Measurements from ENCODE around the gene HTRA3. TPM values are rescaled to one million over a fixed set of nuclear protein-coding genes. Genes with fewer than 3 reads are reported as not detected.

Gene HTRA3
- total and polyA plus RNA-seq, 2 of the 8 experiments (the other 6 are each of a cell fraction or from before 2014, with no cell fraction given), result 3.2 to 5.8 TPM

DNA sequence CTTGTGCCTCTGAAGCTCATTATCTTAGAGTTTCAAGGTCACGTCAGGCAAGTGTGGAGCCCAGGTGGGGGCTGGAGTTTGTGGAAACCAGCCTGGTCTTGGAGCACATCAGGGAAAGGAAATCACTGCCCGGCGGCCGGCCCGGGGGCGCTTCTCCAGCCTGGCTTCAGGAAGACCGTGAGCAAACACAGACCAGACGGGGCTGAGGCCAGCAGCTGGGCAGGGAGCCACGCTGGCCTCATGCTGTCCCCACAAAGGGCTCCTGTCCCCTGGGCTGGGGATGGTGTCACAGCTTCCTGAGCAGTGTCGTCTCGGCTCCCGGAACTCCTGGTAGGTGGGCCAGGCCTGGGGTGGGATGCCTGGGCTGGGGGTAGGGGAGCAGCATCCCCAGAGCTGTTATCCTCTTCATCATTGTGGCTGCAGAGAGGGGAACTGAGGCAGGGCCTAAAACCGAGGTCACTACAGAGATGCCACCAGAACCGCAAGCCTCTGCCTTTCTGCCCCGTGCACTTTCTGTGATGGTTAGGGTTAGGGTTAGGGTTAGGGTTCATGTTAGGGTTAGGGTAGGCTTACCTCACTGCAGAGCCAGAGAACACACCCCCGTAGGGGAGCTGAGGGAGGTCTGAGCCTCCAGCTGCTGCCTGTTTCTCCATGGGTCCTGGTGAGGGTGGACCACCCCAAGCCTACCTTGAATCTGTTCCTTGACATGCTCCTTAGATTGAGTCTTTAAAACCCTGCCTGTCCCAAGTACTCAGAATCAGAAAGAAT, 77.5 kb downstream of the HTRA3 start:
- Histone ChIP-seq H3K18ac (ENCODE audit: extremely low read depth, low read length) (no peak overlapping the region), H4K20me1 (replicated peaks in 1 of 2; ENCODE audit: control insufficient read depth in 1 of 2, insufficient read depth in 2 of 2, low read length in 2 of 2) (no peaks in the 10 kb centered on the region), H2BK5ac (ENCODE audit: low read depth, low read length) (no peak overlapping the region), H3K27ac (ENCODE audit: low read depth, low read length) (no peak overlapping the region), H4K91ac (replicated peaks; ENCODE audit: insufficient read length, low read length) (no peak overlapping the region), H3K27me3 (replicated peaks in 1 of 4; ENCODE audit: control insufficient read depth in 3 of 4, extremely low read depth in 1 of 4, insufficient read depth in 3 of 4, low read length in 3 of 4) (no peaks in the 10 kb centered on the region), H3K23ac (ENCODE audit: insufficient read length) (no peak overlapping the region), H3K79me2 (ENCODE audit: control insufficient read depth in 1 of 2, insufficient read depth in 2 of 2, low read length in 2 of 2) (no peaks in the 10 kb centered on the region), H2BK120ac (replicated peaks; ENCODE audit: low read depth, low read length) (no peak overlapping the region), H3K23me2 (ENCODE audit: low read depth, low read length) (peaks cover 1% of the 10 kb centered on the region; the same call in 1 of the 2 replicates), H3K14ac (ENCODE audit: insufficient read length) (no peak overlapping the region), H3K4me3 (ENCODE audit: extremely low read depth in 1 of 4, insufficient read depth in 2 of 4, low read depth in 3 of 4, low read length in 4 of 4) (no peak overlapping the region), H2BK20ac (ENCODE audit: low read length) (no peak overlapping the region), H3K56ac (replicated peaks; ENCODE audit: insufficient read length, low read depth, low read length) (no peak overlapping the region), H4K8ac (ENCODE audit: extremely low read depth, insufficient read depth, low read length) (no peak overlapping the region; the same call in 1 of the 2 replicates), H3K79me1 (ENCODE audit: low read depth, low read length) (no peaks in the 10 kb centered on the region), H4K5ac (ENCODE audit: insufficient read length, low read depth, low read length) (no peak overlapping the region), H3K4me2 (ENCODE audit: insufficient read depth in 1 of 2, low read depth in 2 of 2, low read length in 2 of 2) (no peak overlapping the region), H3K9me3 (ENCODE audit: insufficient read depth in 2 of 2, low read depth in 1 of 2, low read length in 1 of 2) (no peaks in the 10 kb centered on the region), H2BK15ac (ENCODE audit: low read length) (no peak overlapping the region), H3K36me3 (ENCODE audit: control insufficient read depth in 2 of 4, insufficient read depth in 4 of 4, low read length in 3 of 4) (no peaks in the 10 kb centered on the region), H3K4me1 (replicated peaks in 1 of 4; ENCODE audit: control insufficient read depth in 3 of 4, insufficient read depth in 4 of 4, low read length in 3 of 4) (peaks cover 0 to 8% (median 6%) of the 10 kb centered on the region in 4 experiments; a peak in 6 of 7 replicates), H2BK12ac (ENCODE audit: low read depth, low read length) (no peak overlapping the region), H2AFZ (ENCODE audit: low read length) (no peak overlapping the region), H3K4ac (replicated peaks; ENCODE audit: insufficient read length, low read depth, low read length) (no peak overlapping the region), H2AK5ac (ENCODE audit: low read depth, low read length) (no peak overlapping the region), H3K9ac (replicated peaks in 1 of 4; ENCODE audit: extremely low read depth in 1 of 4, low read depth in 3 of 4, low read length in 3 of 4) (no peak overlapping the region)
- 86% methylated on average over 16 of the region's 16 CpGs; no CpG with 5 or more reads in 1 of the 2 experiments for WGBS, 2 experiments (ENCODE audit: extremely low coverage in 1 of 2, insufficient coverage in 1 of 2, insufficient read length in 1 of 2, insufficient replicate concordance in 2 of 2, low coverage in 1 of 2, low lambda C conversion rate in 2 of 2, missing lambda C conversion rate in 1 of 2)
- no peak for TF ChIP-seq RFX5 (IDR thresholded peaks at IDR 0.05; ENCODE audit: borderline replicate concordance, low read depth, low read length)
- TF ChIP-seq CHD2 (IDR thresholded peaks at IDR 0.05; ENCODE audit: low read length), result no peak
- TF ChIP-seq HDAC6 (IDR thresholded peaks at IDR 0.05; ENCODE audit: low read depth, low read length), result no peak
- no peak for TF ChIP-seq BCL11A (IDR thresholded peaks at IDR 0.05; ENCODE audit: low read depth in 2 of 2, low read length in 2 of 2)
- TF ChIP-seq CBX5 (IDR thresholded peaks at IDR 0.05; ENCODE audit: low read depth, low read length), result no peak
- TF ChIP-seq, protein P1, sequence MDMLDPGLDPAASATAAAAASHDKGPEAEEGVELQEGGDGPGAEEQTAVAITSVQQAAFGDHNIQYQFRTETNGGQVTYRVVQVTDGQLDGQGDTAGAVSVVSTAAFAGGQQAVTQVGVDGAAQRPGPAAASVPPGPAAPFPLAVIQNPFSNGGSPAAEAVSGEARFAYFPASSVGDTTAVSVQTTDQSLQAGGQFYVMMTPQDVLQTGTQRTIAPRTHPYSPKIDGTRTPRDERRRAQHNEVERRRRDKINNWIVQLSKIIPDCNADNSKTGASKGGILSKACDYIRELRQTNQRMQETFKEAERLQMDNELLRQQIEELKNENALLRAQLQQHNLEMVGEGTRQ (IDR thresholded peaks at IDR 0.05; ENCODE audit: low read length), result no peak
- no peak for TF ChIP-seq RBBP5 (IDR thresholded peaks at IDR 0.05; ENCODE audit: borderline replicate concordance, low read depth, low read length)
- TF ChIP-seq EZH2 (IDR thresholded peaks at IDR 0.05; ENCODE audit: low read depth, low read length, severe bottlenecking), result no peak
- ChIA-PET CTCF (ENCODE audit: partially characterized antibody) (interaction anchor here (0.6 to 1.6 kb wide), 8 partner anchors 27 to 105 kb away, joined by 3 to 4 read pairs (median 3); no protein-coding TSS in a partner anchor), POLR2A (ENCODE audit: partially characterized antibody) (no interaction called here)
- no peak for FAIRE-seq
- no peak for DNase-seq (ENCODE audit: low read depth in 1 of 2, low spot score in 2 of 2)

Data from H1 (cell line).